HL-60 (cell line): ENCODE data around the gene KIF5A.

ENCODE experiments used
- CTCF ChIP-seq: IDR thresholded peaks from one replicate; pipeline ENCODE4 v1.5.1; 2011; ENCODE audit warnings: low read length, control low read depth, inconsistent platforms; ENCODE audit not compliant: insufficient read depth
- GABPA ChIP-seq: IDR thresholded peaks from 2 replicates; pipeline ENCODE4 v1.6.1; 2012; ENCODE audit warnings: low read depth
- POLR2AphosphoS5 ChIP-seq: IDR thresholded peaks from 2 replicates; pipeline ENCODE4 v1.6.1; 2012; ENCODE audit warnings: low read depth
- REST ChIP-seq: IDR thresholded peaks from 2 replicates; pipeline ENCODE4 v1.6.1; 2012; ENCODE audit warnings: low read depth; ENCODE audit not compliant: insufficient replicate concordance
- SPI1 ChIP-seq: IDR thresholded peaks from 2 replicates; pipeline ENCODE4 v1.6.1; 2012; ENCODE audit warnings: low read depth, mild to moderate bottlenecking, borderline replicate concordance

- TF ChIP-seq CTCF: no peak
- no peak for TF ChIP-seq POLR2AphosphoS5
- no peak for TF ChIP-seq REST
- TF ChIP-seq GABPA: no peak
- TF ChIP-seq SPI1: no peak
These were observed 60.8 kb downstream of the KIF5A start for GRCh38 chr12:57610554-57611107.
